ENCODE results near the gene CKLF.
A peak's percentile ranks its signal among the peaks of the same experiment; 100 is the strongest.

The CKLF gene

GRCh38 chr16:66575060-66575459 is 22.7 kb downstream of the CKLF start:
- no peak for DNase-seq (ENCODE audit: low spot score)
- ChIA-PET CTCF (no interaction called here), POLR2A (ENCODE audit: low non-redundant PET) (no interaction called here)

DNA sequence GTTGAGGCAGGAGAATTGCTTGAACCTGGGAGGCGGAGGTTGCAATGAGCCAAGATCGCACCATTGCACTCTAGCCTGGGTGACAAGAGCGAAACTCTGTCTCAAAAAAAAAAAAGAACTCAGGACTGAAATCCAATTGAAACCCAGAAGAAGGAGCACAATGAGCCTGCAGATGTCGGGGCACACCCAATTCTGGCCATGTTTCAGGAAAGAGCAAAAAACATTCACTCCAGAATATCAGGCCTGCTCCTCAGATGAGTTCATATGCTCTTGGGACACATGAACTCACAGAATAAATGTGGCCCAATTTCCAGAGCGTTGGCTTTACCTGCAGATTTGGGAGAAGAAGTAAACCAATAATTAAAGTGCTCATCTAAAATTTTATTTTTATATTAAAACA is 23.9 kb downstream of the CKLF start:
- no peak for DNase-seq (ENCODE audit: low spot score)
- TF ChIP-seq CTCF (conservative IDR thresholded peaks at IDR 0.05; ENCODE audit: low read depth): no peak
- CTCF ChIA-PET: no interaction called here
- no peak overlapping the region for H3K27ac ChIP-seq
- POLR2A ChIA-PET (ENCODE audit: low non-redundant PET): no interaction called here

More at GRCh38 chr16:66575060-66575459, 22.7 kb downstream of the CKLF start:
- no peak for TF ChIP-seq CTCF (conservative IDR thresholded peaks at IDR 0.05; ENCODE audit: low read depth)
- no peak overlapping the region for H3K27ac ChIP-seq

GRCh38 chr16:66578651-66579531 is 26.5 kb downstream of the CKLF start, which contains the start of gene CMTM2:
Gene CMTM2 (plus strand): TSS chr16:66579463. CDS start chr16:66579608, 145 bp downstream.
- no peak for TF ChIP-seq CTCF (conservative IDR thresholded peaks at IDR 0.05; ENCODE audit: low read depth)
- ChIA-PET POLR2A (ENCODE audit: low non-redundant PET) (no interaction called here), CTCF (interaction anchor here (0.6 kb wide), 2 partner anchors 30 to 159 kb away, joined by 3 read pairs; no protein-coding TSS in a partner anchor)
- peak within 1 kb of the TSS; percentile 81 for H3K27ac ChIP-seq
- no peak for DNase-seq (ENCODE audit: low spot score)

DNA sequence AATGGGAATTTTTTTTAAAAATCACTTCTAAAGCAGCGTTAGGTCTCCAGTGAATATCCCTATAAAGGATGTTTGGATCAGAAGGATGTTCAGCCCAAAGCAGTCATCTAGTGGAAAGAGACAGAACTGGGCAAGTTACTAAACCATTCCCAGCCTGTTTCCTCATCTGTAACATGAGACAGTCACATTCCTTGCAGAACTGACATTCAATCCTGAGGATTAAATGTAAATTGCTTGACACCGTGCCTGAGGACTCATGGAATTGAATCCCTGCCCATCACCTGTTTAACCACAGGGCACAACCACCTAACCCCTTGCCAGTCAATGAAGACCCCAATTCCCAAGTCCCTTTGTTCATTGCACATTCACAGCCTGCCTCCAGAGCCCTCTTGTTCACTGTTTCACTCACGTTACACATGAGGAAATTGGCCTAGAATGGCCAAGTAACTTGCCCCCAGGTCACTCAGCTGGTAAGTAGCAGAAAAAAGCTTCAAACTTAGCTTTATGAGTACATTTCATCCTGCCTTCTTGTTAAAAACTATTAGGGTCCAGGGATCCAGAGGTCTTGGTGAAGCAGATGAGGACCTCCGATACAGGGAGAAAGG is 28.3 kb downstream of the CKLF start:
- TF ChIP-seq CTCF (conservative IDR thresholded peaks at IDR 0.05; ENCODE audit: low read depth): peak; percentile 33
- peak overlapping the region; percentile 81 for H3K27ac ChIP-seq
- peak; percentile 82 for DNase-seq (ENCODE audit: low spot score)
- ChIA-PET CTCF (interaction anchor here (0.6 to 1.2 kb wide), 3 partner anchors 11 to 251 kb away, joined by 3 read pairs; no protein-coding TSS in a partner anchor), POLR2A (ENCODE audit: low non-redundant PET) (no interaction called here)

GRCh38 chr16:66581246-66581952 is 29.0 kb downstream of the CKLF start:
- no peak for DNase-seq (ENCODE audit: low spot score)
- CTCF ChIA-PET: interaction anchor here (0.6 to 1.1 kb wide), 3 partner anchors 11 to 250 kb away, joined by 3 to 6 read pairs (median 3); no protein-coding TSS in a partner anchor
- no peak overlapping the region for H3K27ac ChIP-seq
- no peak for TF ChIP-seq CTCF (conservative IDR thresholded peaks at IDR 0.05; ENCODE audit: low read depth)
- POLR2A ChIA-PET (ENCODE audit: low non-redundant PET): no interaction called here

Measured in RWPE1 (cell line).